AG08395 (cell line): ENCODE results near the gene DGKG.

ENCODE experiments used
- DNase-seq: peaks from one replicate; pipeline ENCODE4 v3.0.0; 2012; ENCODE audit warnings: mixed read lengths, low spot score

The DGKG gene

GRCh38 chr3:186239321-186239720 lies 122.7 kb downstream of the DGKG start:
- no peak for DNase-seq

GRCh38 chr3:186237915-186238314 lies 124.1 kb downstream of the DGKG start:
- DNase-seq: no peak

DNA sequence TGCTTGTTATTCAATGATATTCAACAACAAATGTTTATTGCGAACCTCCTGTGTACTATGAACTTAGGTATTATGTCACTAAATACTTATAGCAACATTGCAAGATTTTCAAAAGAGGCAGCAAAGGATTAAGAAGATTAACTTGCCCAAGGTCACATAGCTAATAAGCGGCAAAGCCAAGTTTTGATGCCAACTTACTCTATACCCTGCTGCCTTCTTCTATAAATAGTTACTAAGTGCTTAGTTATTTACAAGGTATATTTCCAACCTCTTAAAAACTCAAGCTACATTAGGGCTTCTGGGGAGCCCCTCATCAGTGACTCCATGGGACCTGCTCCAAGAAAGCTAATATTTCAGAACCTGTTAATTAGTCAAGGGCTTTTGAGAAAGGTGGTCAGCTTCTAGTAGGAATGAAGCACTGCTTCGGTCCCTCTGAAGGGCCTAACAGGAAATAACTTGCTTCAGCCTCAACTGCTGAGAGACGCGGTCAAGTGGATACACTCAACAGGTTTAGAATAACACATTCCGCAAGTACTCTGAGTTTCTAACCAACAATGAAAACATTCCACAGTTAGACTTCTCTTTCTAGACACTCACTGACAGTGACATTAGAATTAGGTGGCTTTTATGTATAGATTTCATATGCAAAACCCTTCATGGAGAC lies 125.5 kb downstream of the DGKG start:
- no peak for DNase-seq

GRCh38 chr3:186235554-186235953 lies 126.5 kb downstream of the DGKG start:
- no peak for DNase-seq

DNA sequence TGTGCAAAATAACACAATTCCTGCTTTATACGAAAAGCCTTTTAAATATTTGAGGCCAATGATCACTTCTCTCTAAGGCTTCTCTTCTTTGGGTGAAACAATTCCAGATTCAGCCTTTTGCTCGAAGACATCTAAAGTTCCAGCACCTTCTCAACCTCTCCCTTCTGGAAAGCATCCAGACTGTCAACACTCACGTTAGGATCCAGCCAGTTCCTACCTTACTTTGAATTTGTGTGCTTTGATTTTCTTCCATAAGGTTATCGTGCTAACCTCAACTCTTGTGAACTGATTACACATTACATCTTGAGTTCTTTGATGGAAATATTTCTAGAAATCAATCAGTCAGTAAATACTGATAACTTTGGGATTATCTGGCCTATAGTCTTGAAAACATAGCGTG lies 127.9 kb downstream of the DGKG start:
- DNase-seq: no peak

- no peak for DNase-seq
These were observed 135.6 kb downstream of the DGKG start for GRCh38 chr3:186226482-186226881.

- no peak for DNase-seq
These were observed 136.4 kb downstream of the DGKG start for GRCh38 chr3:186225603-186226002.

- no peak for DNase-seq
These were observed 137.9 kb downstream of the DGKG start for GRCh38 chr3:186224041-186224610.

- no peak for DNase-seq
These were observed 138.6 kb downstream of the DGKG start for GRCh38 chr3:186223476-186223875.

DNA sequence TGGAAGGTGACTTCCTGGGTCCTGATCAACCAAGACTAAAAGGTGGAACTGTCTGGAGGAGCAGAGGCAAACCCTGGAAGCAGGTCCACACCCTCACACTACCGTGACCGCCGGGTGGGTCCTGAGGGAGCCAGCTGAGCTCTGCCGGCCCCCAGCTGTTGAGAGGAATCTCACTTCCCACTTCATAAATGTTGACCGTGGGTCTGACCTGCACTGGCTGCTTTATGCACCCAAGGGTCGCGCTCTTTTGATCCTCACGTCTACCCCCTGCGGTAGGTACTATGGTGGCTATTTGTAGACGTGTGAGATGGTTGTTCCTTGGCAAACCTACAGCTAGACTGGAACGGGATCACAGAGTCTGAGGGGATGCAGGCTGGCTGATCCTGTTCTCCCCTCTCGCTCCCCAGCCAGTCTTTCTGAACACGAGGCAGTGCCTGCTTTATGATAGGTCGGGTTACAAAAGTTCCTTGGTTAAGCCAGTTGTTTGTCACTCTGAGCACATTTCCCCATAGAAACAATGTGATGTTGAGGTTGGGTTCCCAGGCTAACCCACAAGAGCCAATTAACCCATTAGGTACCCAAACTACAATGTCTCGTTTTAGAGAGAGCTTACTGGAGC lies 140.2 kb downstream of the DGKG start:
- DNase-seq: no peak

DNA sequence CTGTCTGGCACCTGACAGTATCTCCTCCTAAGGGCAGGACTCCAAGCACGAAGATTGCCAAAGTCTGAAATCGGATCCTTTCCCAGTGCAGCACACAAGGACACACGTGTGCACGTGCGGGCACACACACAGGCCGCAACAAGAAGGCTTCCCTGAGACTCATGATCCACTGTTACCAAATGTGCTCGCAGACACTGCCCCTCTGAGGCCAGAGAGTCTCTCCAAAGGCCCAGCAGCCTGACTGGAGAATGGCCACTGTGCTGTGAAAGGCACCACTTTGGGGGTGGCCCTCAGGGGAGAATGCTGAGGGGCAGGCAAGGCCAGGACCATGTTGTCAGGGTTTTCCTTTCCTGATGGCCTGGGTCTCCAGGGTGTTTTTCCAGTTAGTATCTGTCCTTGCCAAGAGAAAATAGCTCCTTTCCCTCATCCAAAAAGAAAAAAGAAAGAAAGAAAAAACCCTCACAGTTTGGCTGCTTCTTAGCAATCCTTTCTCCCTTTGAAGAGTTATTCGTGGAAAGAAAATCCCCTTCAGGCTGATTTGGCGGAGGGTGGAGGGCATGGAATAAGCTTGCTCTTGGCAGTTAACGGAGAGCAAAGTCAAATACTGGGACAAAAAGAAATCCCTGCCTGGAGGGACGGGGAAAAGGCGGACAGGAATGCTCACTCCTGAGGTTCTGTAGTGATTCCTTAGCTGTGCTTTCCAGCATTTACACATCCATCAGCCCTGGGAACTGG lies 141.0 kb downstream of the DGKG start:
- no peak for DNase-seq

DNA sequence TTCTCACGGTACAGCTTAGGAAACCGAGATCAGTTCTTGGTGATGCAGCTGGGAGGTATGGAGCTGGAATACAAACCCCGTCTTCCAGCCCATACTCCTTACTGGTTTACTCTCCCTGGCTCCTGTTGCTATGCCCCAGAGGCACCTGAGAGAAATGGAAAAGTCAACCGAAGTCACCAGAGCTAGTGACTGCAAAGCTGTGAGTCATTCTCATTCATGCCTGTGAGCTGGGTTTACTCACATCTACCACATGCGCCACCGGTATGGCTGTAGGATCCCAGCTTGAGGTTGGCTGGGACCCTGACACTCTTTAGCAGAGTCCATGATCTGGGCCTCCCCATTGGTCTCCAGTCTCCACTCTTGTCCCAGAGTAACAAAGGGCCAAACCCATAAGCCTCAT lies 141.7 kb downstream of the DGKG start:
- no peak for DNase-seq

GRCh38 chr3:186219211-186219638 lies 142.8 kb downstream of the DGKG start:
- DNase-seq: no peak

- no peak for DNase-seq
These were observed 143.6 kb downstream of the DGKG start for GRCh38 chr3:186218421-186218820.

GRCh38 chr3:186217820-186218164 lies 144.2 kb downstream of the DGKG start:
- no peak for DNase-seq

- DNase-seq: no peak
These were observed 144.9 kb downstream of the DGKG start for GRCh38 chr3:186216900-186217819.

GRCh38 chr3:186214670-186215069 lies 147.4 kb downstream of the DGKG start:
- no peak for DNase-seq

DNA sequence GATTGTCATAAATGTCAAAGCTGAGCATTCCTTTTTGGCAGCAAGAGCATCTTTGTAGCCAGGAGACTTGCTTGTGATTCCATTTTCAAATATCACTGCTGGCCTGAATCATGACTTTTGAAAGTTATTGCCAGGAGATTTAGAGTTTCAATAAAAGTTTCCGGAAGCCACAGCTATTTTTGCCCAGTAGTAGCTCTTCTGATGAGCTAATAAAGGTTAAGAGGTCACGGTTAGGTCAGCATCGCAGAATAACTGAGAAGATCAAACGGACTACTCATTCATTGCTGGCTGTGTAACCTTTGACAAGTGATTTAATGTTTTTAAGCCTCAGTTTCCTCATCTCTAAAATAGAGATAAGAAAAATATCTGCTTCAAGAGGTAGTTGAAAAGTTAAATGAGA lies 148.1 kb downstream of the DGKG start:
- no peak for DNase-seq

- DNase-seq: no peak
These were observed 149.4 kb downstream of the DGKG start for GRCh38 chr3:186212611-186213010.

- DNase-seq: no peak
These were observed 151.1 kb downstream of the DGKG start for GRCh38 chr3:186210852-186211500.
